HG03575 (cell line): ENCODE data around the gene SPDYE1.

Experiments used
- ATAC-seq: cut with Tn5 transposase; IDR thresholded peaks from one replicate; pipeline ENCODE4 v1.9.1; 2021; ENCODE audit not compliant: unreplicated experiment, insufficient number of reproducible peaks, low FRiP score; ENCODE audit errors: extremely low read depth

SPDYE1 gene

DNA sequence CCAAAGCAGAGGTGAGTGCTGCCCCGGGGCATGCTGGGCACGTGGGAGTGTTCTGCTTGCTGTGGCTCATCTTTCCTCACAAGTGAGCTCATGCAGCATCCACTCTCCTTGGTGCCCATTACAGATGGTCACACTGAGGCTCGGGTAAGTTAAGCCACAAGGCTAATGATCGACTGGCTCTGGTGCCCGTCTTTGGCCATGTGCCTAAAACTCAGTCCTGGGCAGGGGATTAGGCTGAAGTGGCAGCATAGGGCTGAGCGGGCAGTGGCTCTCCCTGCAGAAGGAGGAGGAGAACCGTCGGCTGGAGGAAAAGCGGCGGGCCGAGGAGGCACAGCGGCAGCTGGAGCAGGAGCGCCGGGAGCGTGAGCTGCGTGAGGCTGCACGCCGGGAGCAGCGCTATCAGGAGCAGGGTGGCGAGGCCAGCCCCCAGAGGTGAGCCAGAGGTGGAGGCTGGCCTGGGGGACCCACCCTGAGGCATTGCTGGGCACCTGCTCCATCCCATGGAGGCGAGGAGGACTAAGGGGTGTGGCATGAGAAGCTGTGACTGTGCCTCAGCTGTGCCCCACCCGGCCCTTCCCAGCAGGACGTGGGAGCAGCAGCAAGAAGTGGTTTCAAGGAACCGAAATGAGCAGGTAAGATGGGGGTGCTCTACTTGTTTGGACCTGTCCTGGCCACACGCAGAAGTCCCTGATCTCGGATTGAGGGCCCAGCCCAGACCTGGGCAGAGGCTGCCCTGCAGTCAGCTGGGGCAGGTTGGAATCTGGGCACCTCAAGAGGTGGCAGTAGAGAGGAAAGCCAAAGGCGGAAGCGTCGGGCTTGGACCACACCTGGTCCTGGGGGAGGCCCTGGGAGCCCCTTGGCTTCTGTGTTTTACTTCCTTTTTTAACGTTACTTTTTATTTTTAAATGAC, 60.4 kb downstream of the SPDYE1 start:
- ATAC-seq: no peak

GRCh38 chr7:44058759-44059218, 61.1 kb downstream of the SPDYE1 start:
- ATAC-seq: no peak

GRCh38 chr7:44059219-44060090, 61.8 kb downstream of the SPDYE1 start:
- no peak for ATAC-seq
